ENCODE measurements around the gene GTF3C1. TPM values are rescaled to one million over a fixed set of nuclear protein-coding genes. Genes with fewer than 3 reads are reported as not detected.

The GTF3C1 gene
- total and polyA plus RNA-seq, 10 donors: 28.8 to 68.6 (median 57.1) TPM

DNA sequence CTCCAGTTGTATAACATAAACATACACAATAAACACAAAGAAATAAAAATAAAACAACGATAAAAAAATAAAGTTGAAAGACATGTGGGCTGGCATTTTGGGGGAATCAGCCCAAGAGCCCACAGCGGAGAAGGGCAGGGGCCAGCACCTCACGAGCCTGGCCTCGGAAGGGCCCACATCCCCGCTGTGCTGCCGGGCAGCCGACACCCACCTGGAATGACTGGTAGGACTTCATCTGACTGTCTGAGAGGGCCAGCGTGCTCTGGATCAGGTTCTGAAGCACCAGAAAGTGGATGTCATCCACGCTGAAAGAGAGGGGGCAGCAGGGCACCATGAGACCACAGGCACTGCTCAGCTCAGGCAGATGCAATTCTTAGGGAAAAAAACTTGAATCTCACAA lies 73.5 kb downstream of the GTF3C1 start:
- TF ChIP-seq, protein P1, sequence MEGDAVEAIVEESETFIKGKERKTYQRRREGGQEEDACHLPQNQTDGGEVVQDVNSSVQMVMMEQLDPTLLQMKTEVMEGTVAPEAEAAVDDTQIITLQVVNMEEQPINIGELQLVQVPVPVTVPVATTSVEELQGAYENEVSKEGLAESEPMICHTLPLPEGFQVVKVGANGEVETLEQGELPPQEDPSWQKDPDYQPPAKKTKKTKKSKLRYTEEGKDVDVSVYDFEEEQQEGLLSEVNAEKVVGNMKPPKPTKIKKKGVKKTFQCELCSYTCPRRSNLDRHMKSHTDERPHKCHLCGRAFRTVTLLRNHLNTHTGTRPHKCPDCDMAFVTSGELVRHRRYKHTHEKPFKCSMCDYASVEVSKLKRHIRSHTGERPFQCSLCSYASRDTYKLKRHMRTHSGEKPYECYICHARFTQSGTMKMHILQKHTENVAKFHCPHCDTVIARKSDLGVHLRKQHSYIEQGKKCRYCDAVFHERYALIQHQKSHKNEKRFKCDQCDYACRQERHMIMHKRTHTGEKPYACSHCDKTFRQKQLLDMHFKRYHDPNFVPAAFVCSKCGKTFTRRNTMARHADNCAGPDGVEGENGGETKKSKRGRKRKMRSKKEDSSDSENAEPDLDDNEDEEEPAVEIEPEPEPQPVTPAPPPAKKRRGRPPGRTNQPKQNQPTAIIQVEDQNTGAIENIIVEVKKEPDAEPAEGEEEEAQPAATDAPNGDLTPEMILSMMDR (IDR thresholded peaks at IDR 0.05 in 8 of 11, conservative IDR thresholded peaks at IDR 0.05 in 3 of 11): no peak
- no peak for TF ChIP-seq POLR2A (IDR thresholded peaks at IDR 0.05)
- no peak for TF ChIP-seq POLR2AphosphoS5 (IDR thresholded peaks at IDR 0.05)
- H3K4me1 ChIP-seq: peaks cover 0 to 3% (median under 1%) of the 10 kb centered on the region in 6 donors
- peaks cover 0 to 100% (median 83%) of the 10 kb centered on the region in 6 donors for H3K36me3 ChIP-seq
- H3K27ac ChIP-seq: no peak overlapping the region
- no peak overlapping the region for H3K4me3 ChIP-seq
- no peak for DNase-seq
- 90 to 100% (median 97%) methylated on average over 9 of the region's 9 CpGs for WGBS, 5 donors
- H3K27me3 ChIP-seq (replicated peaks in 1 of 7): no peaks in the 10 kb centered on the region
- no peaks in the 10 kb centered on the region for H3K9me3 ChIP-seq
- intact Hi-C loops (cut with DNase I; ENCODE audit: low total_unique reads): no loop called here

DNA sequence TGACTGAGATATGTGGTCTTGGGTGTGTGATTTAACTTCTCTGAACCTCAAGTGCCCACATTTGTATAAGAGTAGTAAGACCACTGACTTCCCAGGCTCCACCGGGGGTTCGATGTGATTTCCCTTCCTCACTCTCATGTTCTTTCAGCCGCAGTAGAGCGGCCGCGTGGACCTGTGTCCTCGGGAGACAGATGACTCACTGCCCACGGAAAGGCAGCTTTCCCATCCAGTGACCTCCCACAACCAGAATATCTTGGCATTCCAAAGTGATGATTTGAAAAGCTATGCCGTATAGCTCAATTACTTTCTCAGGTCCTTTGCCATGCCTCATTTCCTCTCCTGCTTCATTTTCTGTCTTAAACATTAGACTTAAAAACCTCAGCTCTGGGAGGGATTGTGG lies 74.2 kb downstream of the GTF3C1 start:
- no peak for DNase-seq
- no peak overlapping the region for H3K4me3 ChIP-seq
- peaks cover 0 to 100% (median 83%) of the 10 kb centered on the region in 6 donors for H3K36me3 ChIP-seq
- intact Hi-C loops (cut with DNase I; ENCODE audit: low total_unique reads): no loop called here
- no peaks in the 10 kb centered on the region for H3K9me3 ChIP-seq
- peaks cover 0 to 10% (median 5%) of the 10 kb centered on the region in 6 donors for H3K4me1 ChIP-seq
- H3K27me3 ChIP-seq (replicated peaks in 1 of 7): no peaks in the 10 kb centered on the region
- TF ChIP-seq POLR2A (IDR thresholded peaks at IDR 0.05): no peak
- TF ChIP-seq POLR2AphosphoS5 (IDR thresholded peaks at IDR 0.05): no peak
- TF ChIP-seq, protein P1 (IDR thresholded peaks at IDR 0.05 in 8 of 11, conservative IDR thresholded peaks at IDR 0.05 in 3 of 11): no peak
- WGBS, 5 donors: 89 to 93% (median 92%) methylated on average over 9 of the region's 9 CpGs
- H3K27ac ChIP-seq: no peak overlapping the region

DNA sequence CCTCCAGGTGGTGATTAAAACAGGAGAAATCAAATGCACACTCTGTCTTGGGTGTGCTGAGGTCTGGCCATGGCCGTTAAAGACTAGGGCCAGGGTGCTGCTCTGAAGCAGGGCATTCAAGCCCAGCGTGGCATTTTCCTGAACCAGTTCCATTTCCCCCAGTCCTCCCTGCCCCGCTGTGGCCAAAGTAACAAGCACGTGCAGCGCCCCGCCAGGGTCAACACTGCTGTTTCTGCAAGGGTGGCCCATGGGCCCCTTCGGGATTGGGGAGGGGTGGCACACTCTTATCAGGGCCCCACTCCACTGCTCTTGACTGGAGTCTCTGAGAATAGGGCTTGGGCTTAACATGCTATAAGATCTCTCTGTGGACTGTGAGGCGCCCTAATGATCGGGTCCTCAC lies 74.8 kb downstream of the GTF3C1 start:
- Histone ChIP-seq H3K27ac (no peak overlapping the region), H3K27me3 (replicated peaks in 1 of 7) (no peaks in the 10 kb centered on the region), H3K4me3 (no peak overlapping the region), H3K9me3 (no peaks in the 10 kb centered on the region), H3K36me3 (peaks cover 0 to 100% (median 84%) of the 10 kb centered on the region in 6 donors), H3K4me1 (peaks cover 0 to 16% (median 11%) of the 10 kb centered on the region in 6 donors)
- intact Hi-C loops (cut with DNase I; ENCODE audit: low total_unique reads): no loop called here
- TF ChIP-seq POLR2AphosphoS5 (IDR thresholded peaks at IDR 0.05): peak in 1 of 3 donors; percentile 24
- TF ChIP-seq POLR2A (IDR thresholded peaks at IDR 0.05): no peak
- TF ChIP-seq, protein P1 (IDR thresholded peaks at IDR 0.05 in 8 of 11, conservative IDR thresholded peaks at IDR 0.05 in 3 of 11): no peak
- DNase-seq: peak; percentile 47
- WGBS, 5 donors: 95 to 98% (median 96%) methylated on average over 8 to 9 of the region's 9 CpGs

DNA sequence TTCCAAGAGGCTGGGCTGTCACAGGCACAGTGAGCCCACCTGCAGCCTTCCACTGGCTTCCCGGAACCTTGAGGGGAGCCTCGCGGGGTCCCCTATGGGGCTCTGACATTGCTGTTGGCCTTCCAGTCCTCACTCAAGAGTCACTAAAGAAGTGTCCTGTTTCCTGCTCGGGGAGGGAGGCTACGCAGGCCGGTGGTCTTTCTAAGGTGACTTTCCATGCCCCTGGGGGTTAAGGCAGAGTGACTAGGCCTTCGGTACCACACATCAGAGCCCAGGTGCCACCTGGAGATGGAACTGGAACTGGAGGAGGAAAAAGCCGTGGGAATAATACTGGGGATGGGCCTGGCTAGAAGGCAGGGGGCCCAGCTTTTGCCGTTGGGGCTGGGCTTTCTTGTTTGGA lies 75.7 kb downstream of the GTF3C1 start:
- no peak overlapping the region for H3K4me3 ChIP-seq
- DNase-seq: no peak
- H3K27me3 ChIP-seq (replicated peaks in 1 of 7): no peaks in the 10 kb centered on the region
- peaks cover 0 to 100% (median 87%) of the 10 kb centered on the region in 6 donors for H3K36me3 ChIP-seq
- TF ChIP-seq POLR2AphosphoS5 (IDR thresholded peaks at IDR 0.05) (no peak), POLR2A (IDR thresholded peaks at IDR 0.05) (no peak)
- TF ChIP-seq, protein P1 (IDR thresholded peaks at IDR 0.05 in 8 of 11, conservative IDR thresholded peaks at IDR 0.05 in 3 of 11): no peak
- intact Hi-C loops (cut with DNase I; ENCODE audit: low total_unique reads): no loop called here
- H3K9me3 ChIP-seq: no peaks in the 10 kb centered on the region
- peaks cover 0 to 18% (median 11%) of the 10 kb centered on the region in 6 donors for H3K4me1 ChIP-seq
- 91 to 99% (median 94%) methylated on average over 6 to 9 of the region's 9 CpGs for WGBS, 5 donors
- no peak overlapping the region for H3K27ac ChIP-seq
